Measurements from ENCODE around the gene LOX.

GRCh38 chr5:122093415-122094180 lies 15.5 kb upstream of the LOX start:
- TF ChIP-seq POLR2A (IDR thresholded peaks at IDR 0.05) (no peak), CTCF (IDR thresholded peaks at IDR 0.05) (no peak), EP300 (IDR thresholded peaks at IDR 0.05) (no peak)
